Stimulated activated naive CD8-positive, alpha-beta T cell treated with anti-CD3 and anti-CD28 coated beads, Interleukin-15, Interleukin-2, amounts not matched to agents 100 ng/mL and 50 ng/mL, for 24 hours (primary cell): ENCODE data around the gene CD226.

Experiments used
- H3K27ac Mint-ChIP-seq: one replicate; pipeline ENCODE4 v1.8.0; 2021; ENCODE audit warnings: mild to moderate bottlenecking, mixed read lengths
- H3K27me3 Mint-ChIP-seq: one replicate; pipeline ENCODE4 v1.8.0; 2021; ENCODE audit warnings: mixed read lengths
- H3K36me3 Mint-ChIP-seq: one replicate; pipeline ENCODE4 v1.8.0; 2021; ENCODE audit warnings: low read depth, mixed read lengths
- H3K4me1 Mint-ChIP-seq: one replicate; pipeline ENCODE4 v1.8.0; 2021; ENCODE audit warnings: low read depth, mixed read lengths
- H3K4me3 Mint-ChIP-seq: one replicate; pipeline ENCODE4 v1.8.0; 2021; ENCODE audit warnings: mild to moderate bottlenecking, mixed read lengths
- H3K9me3 Mint-ChIP-seq: one replicate; pipeline ENCODE4 v1.8.0; 2021; ENCODE audit warnings: mixed read lengths

CD226 gene

DNA sequence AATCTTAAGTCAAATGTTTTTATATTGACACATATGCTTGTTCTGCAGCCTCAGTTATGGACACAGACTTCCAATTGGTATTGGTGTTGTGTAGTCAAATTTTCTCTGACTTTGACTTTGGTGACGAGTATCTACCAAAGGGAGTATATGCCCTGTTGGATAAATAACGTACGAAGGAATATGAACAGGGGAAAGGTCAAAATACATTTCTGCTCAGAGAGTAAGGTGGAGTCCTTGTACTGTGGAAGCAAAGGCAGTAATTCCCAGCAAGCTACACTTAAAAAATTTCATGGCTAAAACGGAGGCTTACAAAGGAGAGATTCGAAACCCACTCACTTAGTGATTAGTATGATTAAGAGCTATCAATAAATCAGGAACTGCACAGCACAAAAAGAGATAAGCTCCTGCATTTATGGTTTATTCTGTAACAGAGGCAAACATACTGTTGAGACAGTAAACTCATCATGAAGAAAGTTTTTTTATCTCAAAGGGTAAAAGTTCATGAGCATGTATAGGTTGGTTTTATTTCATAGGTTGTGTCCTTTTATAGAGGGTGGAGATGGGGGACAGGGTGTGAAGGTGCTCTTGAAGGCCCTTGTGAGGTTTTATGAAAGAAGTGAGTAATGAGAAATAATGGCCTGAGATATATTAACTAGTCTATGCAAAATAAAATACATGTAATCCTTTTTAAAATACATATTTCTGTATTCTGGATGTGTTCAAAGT, 142.7 kb downstream of the CD226 start:
- Mint-ChIP-seq H3K27ac (no peak overlapping the region), H3K36me3 (no peaks in the 10 kb centered on the region), H3K4me3 (no peak overlapping the region), H3K9me3 (no peaks in the 10 kb centered on the region), H3K27me3 (no peaks in the 10 kb centered on the region), H3K4me1 (no peaks in the 10 kb centered on the region)
